AML-193 (cell line): Measurements from ENCODE around the gene ABCG1.

Experiments
- DNase-seq, 2 experiments: peaks; one replicate each; lab custom pipeline; 2025; lab: John Stamatoyannopoulos, UW

Gene ABCG1

DNA sequence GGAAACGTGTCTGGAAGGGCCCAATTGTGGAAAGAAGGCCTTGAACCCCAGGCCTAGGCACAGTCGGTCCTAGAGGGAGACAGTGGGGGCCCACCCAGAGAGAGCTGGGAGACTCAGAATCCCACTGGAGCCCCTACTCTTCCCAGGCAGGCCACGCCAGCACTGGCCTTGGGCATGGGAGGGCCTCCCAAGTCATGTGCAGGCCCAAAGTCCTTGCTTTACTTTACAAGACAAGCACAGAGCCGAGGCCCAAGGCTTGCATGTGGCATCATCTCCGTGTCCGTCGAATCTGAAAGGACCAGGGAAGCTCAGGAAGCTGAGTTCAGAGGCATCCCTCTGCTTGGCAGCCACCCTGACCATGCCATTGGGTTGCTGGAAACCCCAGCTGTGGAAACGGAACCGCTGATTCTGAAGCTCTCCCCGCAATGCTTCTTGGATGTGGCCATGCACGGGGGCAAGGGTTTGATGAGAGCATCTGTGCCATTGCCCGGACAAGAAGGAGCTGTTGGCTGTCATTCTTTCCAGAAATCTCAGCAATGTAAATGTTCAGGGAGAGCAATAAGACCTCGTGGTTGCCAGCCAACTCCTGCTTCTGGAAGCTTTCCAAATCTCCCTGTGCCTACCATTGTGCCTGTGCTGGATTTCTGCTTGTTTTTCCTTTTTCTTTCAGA is 32.8 kb downstream of the ABCG1 start:
- DNase-seq: no peak

DNA sequence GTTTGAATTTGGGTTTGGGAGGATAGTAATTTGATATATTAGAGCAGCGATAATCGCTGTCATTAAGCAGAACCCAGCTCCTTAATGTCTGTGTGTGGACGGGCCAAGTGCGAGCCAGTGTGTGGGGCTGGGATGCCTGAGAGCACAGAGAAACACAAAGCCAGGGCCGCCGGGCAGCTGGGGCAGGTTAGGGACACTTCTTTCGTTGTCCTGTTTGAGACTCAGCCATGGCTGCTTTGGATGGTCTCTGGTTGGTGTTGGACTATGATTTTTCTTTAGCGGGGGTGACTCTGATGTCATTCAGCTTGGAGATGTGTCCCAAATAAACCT is 33.4 kb downstream of the ABCG1 start:
- DNase-seq: no peak

DNA sequence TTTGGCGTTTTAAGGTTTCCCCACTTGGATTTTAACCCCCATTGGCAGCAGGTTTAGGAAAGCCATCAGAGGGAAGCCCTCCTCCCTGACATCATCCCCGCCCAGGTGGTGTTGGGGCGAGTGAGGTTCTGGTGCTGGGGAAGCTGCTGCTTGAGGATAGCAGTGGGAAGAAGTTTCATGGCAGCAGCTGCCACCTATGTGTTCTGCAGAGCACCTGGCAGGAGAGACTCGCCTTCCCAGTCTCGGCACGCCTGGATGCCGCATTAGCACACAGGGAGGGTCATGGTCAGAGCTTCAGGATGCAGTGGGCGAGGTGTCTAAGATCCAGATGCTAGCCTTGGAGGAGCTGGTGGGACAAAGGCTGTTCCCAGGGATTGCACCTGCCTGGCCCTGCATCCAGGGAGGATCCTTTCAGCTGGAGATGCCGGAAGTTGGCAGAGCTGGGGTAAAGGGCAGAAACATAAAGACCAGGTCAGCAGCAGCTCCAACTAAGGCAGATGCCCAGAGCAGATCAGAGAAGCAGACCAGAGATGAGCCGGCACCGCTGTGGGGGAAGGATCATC is 33.9 kb downstream of the ABCG1 start:
- DNase-seq: no peak

DNA sequence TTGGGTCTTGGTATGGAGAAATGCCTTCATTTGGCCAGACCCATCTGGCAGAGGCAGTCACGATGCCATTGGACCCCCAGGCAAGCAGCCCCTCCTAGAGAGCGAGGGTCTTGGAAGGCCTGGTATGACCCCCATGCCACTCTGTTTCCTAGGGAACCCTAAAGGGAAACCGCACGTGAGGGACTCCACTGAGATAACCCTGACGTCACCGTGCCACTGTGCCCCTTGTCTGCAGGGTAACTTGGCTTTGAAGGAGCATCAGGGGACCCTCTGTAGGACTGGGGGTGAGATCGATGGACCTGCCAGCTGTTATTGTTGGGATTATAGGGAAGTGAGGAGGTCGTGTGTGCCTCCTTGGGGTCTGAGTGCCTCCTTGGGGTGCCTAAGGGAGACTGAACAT is 34.5 kb downstream of the ABCG1 start:
- DNase-seq: no peak

DNA sequence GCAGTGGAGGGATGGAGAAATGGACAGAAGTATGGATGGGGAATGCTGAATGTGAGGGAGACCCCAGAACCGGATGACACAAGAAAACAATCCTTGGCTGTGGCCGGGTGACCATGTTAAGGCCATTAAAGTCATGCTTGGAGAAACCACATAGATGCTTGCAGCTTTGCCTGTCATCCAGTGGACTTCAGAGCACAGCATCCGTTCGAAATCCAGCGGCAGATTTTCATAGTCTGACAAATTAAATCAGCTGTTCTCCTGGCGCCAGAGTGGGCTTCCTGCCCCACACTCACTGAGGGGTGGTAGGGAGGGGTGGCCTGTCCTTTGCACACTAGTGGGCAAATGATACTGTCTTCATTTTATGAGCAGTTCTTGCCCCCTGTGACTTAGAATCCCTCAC is 35.1 kb downstream of the ABCG1 start:
- no peak for DNase-seq

DNA sequence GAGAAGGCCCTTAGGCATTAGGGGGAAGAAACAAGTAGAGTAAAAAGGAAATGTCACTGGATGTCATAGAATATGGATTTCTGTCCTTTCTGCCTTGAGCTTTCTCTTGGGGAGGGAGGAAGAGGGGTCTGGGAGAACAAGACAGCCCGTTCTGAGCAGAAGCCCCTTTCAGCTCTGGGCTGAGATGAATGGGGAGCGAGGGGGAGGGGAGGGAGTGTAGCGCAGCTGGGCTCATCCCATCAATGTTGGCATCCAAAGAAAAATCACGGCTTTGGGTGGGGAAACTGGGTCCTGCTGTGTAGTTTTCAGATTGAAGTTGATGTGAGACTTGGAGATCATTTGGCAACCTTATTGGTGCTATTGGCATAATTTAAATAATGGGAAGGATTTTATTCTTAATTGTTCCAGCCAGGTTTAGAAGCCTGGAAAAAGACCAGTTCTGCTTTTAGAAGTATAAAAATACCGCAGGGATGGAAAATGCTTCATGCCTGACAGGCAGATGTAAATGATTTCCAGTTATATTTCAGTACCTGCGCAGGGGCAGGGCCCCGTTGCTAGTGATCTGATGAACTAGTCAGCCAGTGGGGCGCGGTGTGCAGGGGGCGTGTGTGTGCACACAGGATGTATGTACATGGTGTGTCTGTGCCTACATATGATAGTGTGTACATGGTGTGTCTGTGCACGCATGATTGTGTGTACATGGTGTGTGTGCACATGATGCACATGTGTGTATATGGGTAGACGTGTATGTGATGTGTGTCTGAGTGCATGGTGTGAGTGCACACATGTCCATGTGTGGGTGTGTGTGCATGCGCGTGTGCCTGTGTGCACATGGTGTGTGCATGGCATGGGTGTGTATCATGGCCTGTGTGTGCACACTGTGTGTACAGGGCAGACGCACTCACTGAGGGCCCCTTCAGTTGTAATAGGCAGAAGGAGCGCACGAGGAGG is 36.0 kb downstream of the ABCG1 start:
- DNase-seq: no peak

DNA sequence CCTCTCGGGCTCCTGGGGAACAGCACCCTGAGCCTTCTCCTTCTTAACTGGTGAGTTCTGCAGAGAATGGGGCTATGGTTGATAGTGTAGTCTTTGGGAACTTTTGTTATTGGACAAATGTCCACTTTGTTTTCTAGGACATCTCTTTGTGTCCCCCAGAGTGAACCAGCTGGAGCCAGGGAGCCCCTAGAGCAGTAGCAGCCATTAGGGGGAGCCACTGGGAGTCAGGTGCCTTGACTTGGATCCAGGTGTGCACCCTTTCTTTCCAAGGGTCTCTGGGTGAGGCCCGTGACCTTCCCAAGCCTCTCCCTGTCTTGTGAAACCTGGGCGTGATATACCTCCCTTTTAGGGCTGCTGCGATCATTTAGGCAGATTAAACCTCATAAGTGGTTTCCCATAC is 36.9 kb downstream of the ABCG1 start:
- no peak for DNase-seq

DNA sequence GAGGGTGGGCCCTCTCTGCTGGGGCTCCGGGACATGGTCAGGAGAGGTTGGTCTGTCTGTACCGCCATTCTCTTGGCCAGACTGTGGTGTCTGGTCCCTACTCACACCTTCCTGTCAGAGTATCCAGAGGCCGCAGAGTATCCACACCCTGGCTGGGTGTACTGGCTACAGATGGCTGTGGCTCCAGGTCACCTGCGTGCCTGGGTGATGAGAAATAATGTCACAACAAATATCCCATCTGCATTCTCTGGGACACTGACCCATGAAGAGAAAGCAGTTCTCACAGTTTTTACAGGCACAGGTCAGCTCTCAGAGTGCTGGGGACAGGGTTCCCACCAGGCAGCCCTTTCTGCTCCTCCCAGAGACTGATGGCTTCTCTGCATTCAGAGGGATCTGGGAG is 37.4 kb downstream of the ABCG1 start:
- DNase-seq: no peak

DNA sequence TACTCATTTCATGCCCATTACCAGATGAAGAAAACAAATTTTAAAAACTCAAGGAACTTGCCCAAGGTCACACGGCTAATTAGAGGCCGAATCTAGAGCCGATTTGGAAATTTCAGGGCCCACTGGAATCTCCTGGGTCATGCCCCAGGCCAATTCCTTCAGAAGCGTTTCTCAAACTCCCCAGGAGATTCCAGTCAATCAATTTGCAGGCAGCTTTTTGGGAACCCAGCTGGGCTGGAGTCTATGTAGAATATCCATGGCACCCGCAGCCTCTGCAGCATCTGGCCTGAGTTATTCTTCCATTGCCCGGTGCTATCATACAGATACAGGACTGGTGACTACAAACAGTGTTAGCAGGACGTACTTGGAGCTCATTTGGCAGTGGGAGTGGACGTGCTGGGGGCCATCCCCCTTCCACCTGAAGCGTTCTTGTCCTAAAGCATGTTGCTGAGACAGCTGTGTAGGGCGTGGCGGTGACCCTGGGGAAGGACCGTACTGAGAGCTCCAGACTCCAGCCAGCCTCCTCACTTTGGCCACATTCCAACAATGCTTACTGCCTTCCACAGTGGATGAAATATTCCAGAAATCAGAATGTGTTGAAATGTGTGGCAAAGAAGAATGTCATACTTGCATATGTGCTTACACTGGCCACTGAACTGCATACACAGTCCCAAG is 38.3 kb downstream of the ABCG1 start:
- no peak for DNase-seq

DNA sequence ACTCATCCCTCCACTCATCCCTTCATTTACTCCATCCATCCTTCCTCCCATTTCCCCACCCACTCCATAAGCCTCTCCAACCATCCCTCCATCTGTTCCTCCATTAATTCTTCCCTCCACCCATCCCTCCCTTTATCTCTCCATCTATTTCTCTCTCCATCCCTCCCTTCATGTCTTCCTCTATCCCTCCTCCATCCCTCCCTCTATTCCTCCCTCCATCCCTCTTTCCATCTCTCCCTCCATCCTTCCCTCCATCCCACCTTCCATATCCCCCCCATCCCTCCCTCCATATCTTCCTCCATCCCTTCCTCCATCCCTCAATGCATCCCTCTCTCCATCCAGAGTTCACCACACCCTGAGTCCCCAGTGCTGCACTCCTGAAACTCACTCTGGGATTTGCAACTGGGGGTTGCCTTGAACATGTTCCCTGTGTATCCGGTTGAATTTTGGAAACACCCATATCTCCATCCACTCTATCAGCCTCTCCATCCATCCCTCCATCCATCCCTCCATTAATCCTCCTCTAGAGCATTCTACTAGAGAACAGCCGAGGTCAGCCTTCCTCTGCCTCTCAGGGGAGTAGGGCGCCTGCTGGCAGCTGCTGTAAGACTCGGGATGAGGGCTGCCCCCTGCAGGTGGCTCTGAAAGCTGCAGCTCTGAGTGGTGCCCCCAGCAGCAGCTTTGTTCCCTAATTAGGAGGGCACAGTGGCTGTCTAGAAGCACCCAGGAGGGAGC is 39.4 kb downstream of the ABCG1 start:
- DNase-seq: peak; percentile 49 to 52

DNA sequence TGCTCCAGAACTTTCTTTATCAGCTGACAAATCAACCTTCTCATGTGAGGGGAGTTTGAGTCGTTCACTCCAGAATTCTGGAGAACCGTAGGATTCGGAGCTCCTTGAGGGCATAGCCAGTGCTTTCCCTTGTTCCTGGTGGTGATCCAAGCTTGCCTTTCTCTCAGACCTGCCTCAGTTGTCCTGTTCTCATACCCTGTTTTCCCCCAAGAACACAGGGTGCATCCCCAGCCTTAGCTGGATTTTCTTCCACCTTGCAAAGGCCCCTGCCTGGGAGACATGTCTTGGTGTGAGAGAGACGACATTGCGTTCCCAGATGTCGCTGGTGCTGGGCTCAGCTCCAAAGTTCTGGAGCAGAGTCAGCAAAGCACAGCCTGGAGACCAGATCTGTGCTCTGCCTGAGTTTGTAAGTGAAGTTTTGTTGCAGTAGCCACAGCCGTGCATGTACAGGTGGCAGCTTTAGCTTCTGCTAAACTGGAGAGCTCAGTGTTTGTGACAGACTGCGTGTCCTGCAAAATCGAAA is 40.0 kb downstream of the ABCG1 start:
- no peak for DNase-seq

DNA sequence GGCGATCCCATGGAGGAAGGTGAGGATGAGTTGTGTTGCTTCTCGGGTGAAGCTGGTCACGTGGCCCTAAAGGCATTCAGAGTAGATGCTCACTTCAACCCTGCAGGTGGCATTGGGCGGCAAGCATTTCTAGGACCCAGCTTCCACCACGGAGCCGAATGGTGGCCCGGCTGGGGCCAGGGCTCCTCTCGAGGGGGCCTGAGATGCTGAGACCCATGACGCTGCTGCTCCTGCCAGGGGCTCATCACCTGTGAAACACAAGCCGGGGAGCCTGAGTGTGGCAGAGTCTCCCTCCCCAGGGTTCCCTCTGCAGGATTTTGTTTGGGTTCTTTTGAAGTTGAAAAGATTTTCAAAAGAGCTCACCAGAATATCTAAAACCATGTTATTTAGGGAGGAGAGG is 41.2 kb downstream of the ABCG1 start:
- no peak for DNase-seq

DNA sequence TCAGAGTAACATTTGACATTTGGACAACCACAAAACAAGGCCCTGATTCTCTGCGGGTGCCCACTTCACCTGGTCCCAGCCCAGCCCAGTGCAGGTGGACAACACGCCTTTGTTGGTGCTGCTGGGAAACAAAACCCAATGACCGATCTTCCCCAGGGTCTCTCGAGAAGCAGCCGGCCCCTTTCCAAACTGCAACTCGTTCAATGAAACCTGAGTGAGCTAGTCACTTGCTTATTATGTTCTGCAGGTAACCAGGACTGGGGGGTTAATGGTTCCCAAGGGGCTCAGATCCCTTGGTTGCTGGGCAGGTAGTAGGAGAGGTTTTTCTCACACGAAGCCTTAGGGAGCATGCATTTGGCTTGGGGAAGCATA is 42.9 kb downstream of the ABCG1 start:
- DNase-seq: no peak

DNA sequence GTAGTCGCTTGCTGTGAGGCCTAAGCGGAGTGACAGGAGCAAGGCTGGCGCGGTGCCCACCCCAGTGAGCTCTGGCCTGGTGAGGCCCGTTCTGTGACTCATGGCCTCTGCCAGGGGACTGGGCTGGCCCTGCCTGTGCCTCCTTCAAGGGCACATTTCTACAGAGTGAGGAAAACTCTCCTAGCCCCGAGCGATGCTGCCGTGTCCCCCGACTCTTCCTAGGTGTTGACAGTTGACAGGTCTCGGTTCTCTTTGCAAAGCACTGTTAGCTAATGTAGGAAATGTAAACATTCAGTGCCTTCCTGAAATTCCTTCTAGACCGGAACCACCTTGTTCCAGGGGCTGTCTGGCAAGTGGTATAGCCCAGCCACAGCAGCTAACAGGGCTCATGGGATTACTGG is 43.9 kb downstream of the ABCG1 start:
- DNase-seq: no peak

DNA sequence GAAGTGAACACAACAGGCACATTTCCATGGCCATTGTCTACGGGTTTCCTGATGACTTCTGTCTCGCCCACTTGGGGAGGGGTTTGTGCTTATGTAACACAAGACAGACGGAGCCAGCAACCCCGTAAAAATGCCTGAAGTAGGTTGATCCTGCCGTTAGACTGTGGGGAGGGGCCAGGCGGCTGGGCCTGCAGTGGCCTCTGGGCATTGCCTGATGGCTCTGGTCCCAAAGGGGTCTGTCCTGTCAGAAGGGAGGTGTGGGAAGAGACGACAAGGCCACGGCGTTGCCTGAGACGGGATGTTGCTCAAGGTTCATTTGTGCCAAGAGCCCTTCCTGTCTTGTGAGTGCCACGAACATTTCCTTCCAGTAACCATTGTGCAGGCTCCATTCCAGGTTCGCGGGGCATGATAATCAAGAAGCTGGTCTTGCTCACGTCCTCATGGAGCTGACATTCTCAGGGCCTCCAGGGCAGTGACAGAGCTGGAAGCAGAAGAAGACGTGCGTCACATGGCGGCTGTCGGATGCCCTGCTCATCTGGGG is 44.7 kb downstream of the ABCG1 start:
- no peak for DNase-seq

DNA sequence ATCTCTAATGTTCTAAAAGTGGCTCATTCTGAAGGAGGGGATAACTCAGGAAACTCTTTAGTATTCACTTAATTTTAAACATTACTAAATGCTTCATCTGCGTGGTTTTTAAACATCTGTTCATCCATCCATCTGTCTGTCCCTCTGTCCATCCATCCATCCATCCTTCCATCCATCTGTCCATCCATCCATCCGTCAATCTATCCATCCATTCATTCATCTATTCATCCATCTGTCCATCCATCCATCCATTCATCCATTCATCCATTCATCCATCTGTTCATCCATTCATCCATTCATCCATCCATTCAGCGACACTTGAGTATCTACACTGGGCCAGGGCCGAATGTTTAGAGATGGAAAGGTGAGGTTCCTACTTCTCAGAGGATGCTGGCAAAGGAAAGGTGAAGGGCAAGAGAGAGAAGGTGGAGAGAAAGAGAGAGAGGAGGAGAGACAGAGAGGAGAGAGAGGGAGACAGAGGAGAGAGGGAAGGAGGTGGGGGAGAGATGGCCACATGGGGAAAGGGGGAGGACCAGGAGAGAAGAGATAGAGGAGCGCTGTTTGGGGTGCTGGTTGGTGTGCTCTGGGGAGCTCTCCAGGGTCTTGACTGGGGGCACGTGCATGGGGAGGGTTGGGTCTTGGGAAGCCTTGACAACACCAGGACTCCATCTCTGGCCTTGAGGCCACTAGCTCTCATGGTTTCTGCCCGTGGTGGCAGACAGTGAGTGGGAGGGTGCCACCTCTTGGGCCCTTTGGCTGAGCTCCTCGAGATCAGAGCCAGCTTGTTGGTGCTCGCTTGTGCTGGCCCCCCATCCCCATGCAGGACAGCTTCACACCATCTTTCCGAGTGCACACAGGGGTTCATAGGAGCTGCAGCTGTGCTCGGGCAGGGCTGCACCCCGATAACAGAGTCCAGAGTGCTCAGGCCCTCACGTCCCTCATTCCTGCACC is 45.6 kb downstream of the ABCG1 start:
- DNase-seq: no peak

DNA sequence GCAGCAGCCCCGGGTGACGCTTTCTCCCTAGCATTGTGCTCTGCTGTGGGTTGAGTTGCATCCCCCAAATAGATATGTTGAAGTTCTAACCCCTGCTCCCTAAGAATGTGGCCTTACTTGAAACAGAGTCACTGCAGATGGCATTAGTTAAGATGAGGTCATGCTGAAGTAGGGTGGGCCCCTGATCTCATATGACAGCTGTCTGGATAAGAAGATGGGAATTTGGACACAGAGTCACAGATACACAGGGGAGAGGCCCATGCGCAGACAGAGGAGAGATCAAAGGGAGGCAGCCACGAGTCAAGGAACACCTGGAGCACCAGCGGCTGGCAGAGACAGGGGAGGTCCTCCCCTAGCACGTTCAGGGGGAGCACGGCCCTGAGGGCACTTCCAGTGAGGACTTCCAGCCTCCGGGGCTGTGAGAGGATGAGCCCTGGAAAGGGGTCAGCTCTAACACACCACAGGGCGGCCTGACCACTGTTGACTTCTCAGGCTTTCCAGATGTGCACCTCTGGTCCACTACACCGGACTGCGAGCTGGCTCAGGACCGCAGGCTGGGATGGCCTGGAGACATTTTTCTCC is 46.4 kb downstream of the ABCG1 start:
- no peak for DNase-seq

DNA sequence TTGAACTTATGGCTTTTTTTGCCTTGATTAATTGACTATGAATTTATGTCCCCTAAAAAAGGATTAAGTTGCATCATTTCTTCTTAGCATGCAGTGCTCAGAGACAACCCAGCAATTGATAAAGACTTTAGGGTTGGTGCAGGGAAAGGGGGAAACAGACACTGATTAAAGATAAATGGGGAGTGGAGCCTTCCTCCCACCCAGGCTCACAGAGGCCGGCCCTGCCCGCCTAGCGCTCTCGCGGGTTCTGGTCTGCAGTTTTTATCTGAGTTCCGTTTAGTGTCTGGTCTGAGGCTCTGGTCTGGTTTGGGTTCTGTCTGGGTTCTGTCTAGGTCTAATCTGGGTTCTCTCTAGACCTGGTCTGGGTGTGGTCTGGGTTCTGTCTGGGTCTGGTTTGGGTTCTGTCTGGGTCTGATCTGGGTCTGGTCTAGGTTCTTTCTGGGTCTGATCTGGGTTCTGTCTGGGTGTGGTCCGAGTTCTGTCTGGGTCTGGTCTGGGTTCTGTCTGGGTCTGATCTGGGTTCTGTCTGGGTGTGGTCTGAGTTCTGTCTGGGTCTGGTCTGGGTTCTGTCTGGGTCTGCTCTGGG is 48.1 kb downstream of the ABCG1 start:
- no peak for DNase-seq

DNA sequence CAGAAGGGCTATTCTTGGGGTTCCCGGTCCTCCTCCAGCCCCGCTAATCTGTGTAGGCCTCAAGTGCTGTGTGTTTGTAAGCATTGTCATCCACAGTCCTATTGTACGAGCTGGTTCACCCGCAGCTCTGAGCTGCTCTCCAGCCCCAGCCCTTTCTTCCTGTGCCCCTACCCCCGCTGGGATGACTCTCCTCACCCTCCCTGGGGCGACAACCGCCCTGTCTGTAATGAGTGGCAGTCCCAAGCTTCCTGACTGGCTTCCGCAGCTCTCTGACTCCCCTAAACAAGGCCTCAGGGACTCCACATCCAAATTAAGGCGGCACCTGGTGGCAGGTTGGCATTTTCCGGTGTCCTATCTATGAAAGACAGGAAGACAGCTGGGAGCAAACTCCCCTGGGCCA is 50.4 kb downstream of the ABCG1 start:
- no peak for DNase-seq

DNA sequence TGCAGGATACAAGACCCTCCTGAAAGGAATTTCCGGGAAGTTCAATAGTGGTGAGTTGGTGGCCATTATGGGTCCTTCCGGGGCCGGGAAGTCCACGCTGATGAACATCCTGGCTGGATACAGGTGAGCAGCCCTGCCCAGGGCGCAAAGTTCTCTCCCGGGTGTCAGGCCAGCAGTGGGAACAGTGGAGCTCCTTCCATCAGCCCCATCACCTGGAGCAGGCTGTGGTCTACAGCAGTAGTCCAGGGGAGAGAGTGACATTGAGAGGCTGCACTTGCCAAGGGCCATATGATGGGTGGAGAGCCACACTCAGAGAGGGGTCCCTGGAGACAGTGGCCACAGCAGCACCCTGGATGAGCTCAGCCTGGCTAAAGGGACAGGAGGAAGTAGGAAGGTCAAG is 52.1 kb downstream of the ABCG1 start:
- DNase-seq: no peak
